HEK293 (cell line): ENCODE results near the gene KATNA1.

Experiments
- CTCF ChIA-PET: fragments of 350-600 bp; formaldehyde crosslinking; extraction: SDS; loops from one replicate; lab custom pipeline; 2021; ENCODE audit warnings: antibody characterized with exemption; lab: Yijun Ruan, JAX
- POLR2A ChIA-PET: fragments of 300-600 bp; formaldehyde crosslinking; extraction: SDS; loops from one replicate; lab custom pipeline; 2020; ENCODE audit warnings: antibody characterized with exemption, inconsistent platforms; lab: Yijun Ruan, JAX
- H3K27ac ChIP-seq: fragments of 200-500 bp; sonication (Bioruptor generic); 2 replicates; pipeline ENCODE4 v1.5.1; 2014; ENCODE audit warnings: low read depth, low read length, control low read depth, inconsistent platforms; ENCODE audit errors: extremely low read depth
- H3K36me3 ChIP-seq, 2 experiments: fragments of 200-500 bp in 1 of 2; sonication (Bioruptor generic) in 1 of 2; 1 replicate in 1 of 2; 2 replicates in 1 of 2; pipeline ENCODE4 v1.5.1; 2014 to 2017; ENCODE audit warnings: inconsistent platforms in 2 of 2, low read length in 2 of 2; ENCODE audit not compliant: control insufficient read depth in 2 of 2, insufficient read depth in 1 of 2
- H3K4me1 ChIP-seq: fragments of 200-500 bp; sonication (Bioruptor generic); 2 replicates; pipeline ENCODE4 v1.5.1; 2014; ENCODE audit warnings: mild to moderate bottlenecking, low read length, inconsistent platforms; ENCODE audit not compliant: control insufficient read depth, insufficient read depth
- H3K4me3 ChIP-seq: 2 replicates; pipeline ENCODE4 v1.5.1; 2011; ENCODE audit warnings: low read depth, mild to moderate bottlenecking, control low read depth, low read length, moderate library complexity
- H3K9me3 ChIP-seq: fragments of 200-500 bp; sonication (Bioruptor generic); 2 replicates; pipeline ENCODE4 v1.5.1; 2014; ENCODE audit warnings: low read depth, low read length, inconsistent platforms; ENCODE audit not compliant: control insufficient read depth, insufficient read depth
- GLI2 ChIP-seq: fragments of 450-650 bp; formaldehyde crosslinking; IDR thresholded peaks from 2 replicates; pipeline ENCODE4; 2017; ENCODE audit warnings: missing biosample characterization, missing genetic modification characterization, low read depth, borderline replicate concordance
- HOXC10 ChIP-seq: sonication (generic); formaldehyde crosslinking; IDR thresholded peaks from 2 replicates; pipeline ENCODE4 v1.8.1; 2023; ENCODE audit warnings: mild to moderate bottlenecking, missing genetic modification reagents
- HOXD13 ChIP-seq: sonication (generic); formaldehyde crosslinking; IDR thresholded peaks from 2 replicates; pipeline ENCODE4 v1.8.0; 2022; ENCODE audit warnings: missing genetic modification reagents, borderline replicate concordance
- KLF9 ChIP-seq: fragments of 450-650 bp; formaldehyde crosslinking; IDR thresholded peaks from 2 replicates; pipeline ENCODE4 v1.5.1; 2016; ENCODE audit warnings: missing biosample characterization, missing genetic modification characterization, low read depth
- MEIS1 ChIP-seq: sonication (generic); formaldehyde crosslinking; IDR thresholded peaks from 2 replicates; pipeline ENCODE4 v1.8.1; 2022; ENCODE audit warnings: missing genetic modification reagents, mild to moderate bottlenecking, borderline replicate concordance
- PRDM2 ChIP-seq: fragments of 450-650 bp; formaldehyde crosslinking; IDR thresholded peaks from 2 replicates; pipeline ENCODE4 v1.5.1; 2016; ENCODE audit warnings: missing biosample characterization, missing genetic modification characterization, borderline replicate concordance
- SP2 ChIP-seq: fragments of 450-650 bp; formaldehyde crosslinking; IDR thresholded peaks from 2 replicates; pipeline ENCODE4 v1.5.1; 2016; ENCODE audit warnings: missing biosample characterization, missing genetic modification characterization
- TRIM28 ChIP-seq: IDR thresholded peaks from 2 replicates; pipeline ENCODE4 v1.6.1; 2011; ENCODE audit warnings: low read length, control low read depth, borderline replicate concordance
- ZBTB1 ChIP-seq: fragments of 450-650 bp; formaldehyde crosslinking; IDR thresholded peaks from 2 replicates; pipeline ENCODE4 v1.5.1; 2016; ENCODE audit warnings: missing biosample characterization, missing genetic modification characterization
- ZFP41 ChIP-seq: fragments of 450-650 bp; formaldehyde crosslinking; IDR thresholded peaks from 2 replicates; pipeline ENCODE4 v1.5.1; 2016; ENCODE audit warnings: missing biosample characterization, missing genetic modification characterization, borderline replicate concordance
- ZNF140 ChIP-seq: fragments of 450-650 bp; formaldehyde crosslinking; IDR thresholded peaks from 2 replicates; pipeline ENCODE4 v1.5.1; 2016; ENCODE audit warnings: missing biosample characterization, missing genetic modification characterization
- ZNF174 ChIP-seq: fragments of 450-650 bp; formaldehyde crosslinking; IDR thresholded peaks from 2 replicates; pipeline ENCODE4 v1.5.0; 2017; ENCODE audit warnings: missing biosample characterization, mild to moderate bottlenecking, missing genetic modification characterization
- ZNF19 ChIP-seq: fragments of 450-650 bp; formaldehyde crosslinking; IDR thresholded peaks from 2 replicates; pipeline ENCODE4; 2016; ENCODE audit warnings: missing biosample characterization, missing genetic modification characterization, low read depth
- ZNF221 ChIP-seq: fragments of 450-650 bp; formaldehyde crosslinking; IDR thresholded peaks from 2 replicates; pipeline ENCODE4 v1.5.1; 2017; ENCODE audit warnings: missing biosample characterization, missing genetic modification characterization, borderline replicate concordance
- ZNF223 ChIP-seq: fragments of 450-650 bp; formaldehyde crosslinking; IDR thresholded peaks from 2 replicates; pipeline ENCODE4 v1.5.1; 2016; ENCODE audit warnings: missing biosample characterization, missing genetic modification characterization
- ZNF311 ChIP-seq: fragments of 450-650 bp; formaldehyde crosslinking; IDR thresholded peaks from 2 replicates; pipeline ENCODE4 v1.5.1; 2017; ENCODE audit warnings: missing biosample characterization, missing genetic modification characterization, borderline replicate concordance
- ZNF398 ChIP-seq: fragments of 450-650 bp; formaldehyde crosslinking; IDR thresholded peaks from 2 replicates; pipeline ENCODE4 v1.5.1; 2017; ENCODE audit warnings: missing biosample characterization, missing genetic modification characterization
- ZNF501 ChIP-seq: fragments of 450-650 bp; formaldehyde crosslinking; IDR thresholded peaks from 2 replicates; pipeline ENCODE4 v1.5.1; 2016; ENCODE audit warnings: missing biosample characterization, missing genetic modification characterization
- ZNF548 ChIP-seq: fragments of 450-650 bp; formaldehyde crosslinking; IDR thresholded peaks from 2 replicates; pipeline ENCODE4 v1.5.1; 2016; ENCODE audit warnings: missing biosample characterization, missing genetic modification characterization
- ZNF600 ChIP-seq: fragments of 450-650 bp; formaldehyde crosslinking; IDR thresholded peaks from 2 replicates; pipeline ENCODE4 v1.5.1; 2016; ENCODE audit warnings: missing biosample characterization, missing genetic modification characterization
- ZNF626 ChIP-seq: fragments of 450-650 bp; sonication (Bioruptor Pico); formaldehyde crosslinking; IDR thresholded peaks from 2 replicates; pipeline ENCODE4 v1.5.1; 2018; ENCODE audit warnings: missing biosample characterization, missing genetic modification characterization, inconsistent platforms
- ZNF654 ChIP-seq: fragments of 450-650 bp; formaldehyde crosslinking; IDR thresholded peaks from 2 replicates; pipeline ENCODE4 v1.5.1; 2016; ENCODE audit warnings: low read depth, missing biosample characterization, missing genetic modification characterization
- TF ChIP-seq, protein P1 (sequence below): fragments of 450-650 bp; formaldehyde crosslinking; IDR thresholded peaks from 2 replicates; pipeline ENCODE4 v1.5.1; 2016; ENCODE audit warnings: missing biosample characterization, missing genetic modification characterization
- TF ChIP-seq, protein P2 (sequence below): fragments of 450-650 bp; formaldehyde crosslinking; IDR thresholded peaks from 2 replicates; pipeline ENCODE4 v1.5.1; 2016; ENCODE audit warnings: missing biosample characterization, missing genetic modification characterization

The KATNA1 gene

GRCh38 chr6:149694921-149695320 lies 46.4 kb upstream of the KATNA1 start:
- Histone ChIP-seq H3K27ac (no peak overlapping the region), H3K4me3 (no peak overlapping the region), H3K36me3 (peaks cover 58 to 68% of the 10 kb centered on the region in 2 experiments), H3K4me1 (no peaks in the 10 kb centered on the region), H3K9me3 (no peaks in the 10 kb centered on the region)
- TF ChIP-seq ZNF223 (tag by site-specific recombination) = no peak
- TF ChIP-seq ZNF654 (tag by site-specific recombination) = no peak
- TF ChIP-seq ZBTB1 (tag by site-specific recombination) = no peak
- no peak for TF ChIP-seq ZNF140 (tag by site-specific recombination)
- no peak for TF ChIP-seq ZNF398 (tag by site-specific recombination)
- no peak for TF ChIP-seq ZNF174 (tag by site-specific recombination)
- TF ChIP-seq, protein P1, sequence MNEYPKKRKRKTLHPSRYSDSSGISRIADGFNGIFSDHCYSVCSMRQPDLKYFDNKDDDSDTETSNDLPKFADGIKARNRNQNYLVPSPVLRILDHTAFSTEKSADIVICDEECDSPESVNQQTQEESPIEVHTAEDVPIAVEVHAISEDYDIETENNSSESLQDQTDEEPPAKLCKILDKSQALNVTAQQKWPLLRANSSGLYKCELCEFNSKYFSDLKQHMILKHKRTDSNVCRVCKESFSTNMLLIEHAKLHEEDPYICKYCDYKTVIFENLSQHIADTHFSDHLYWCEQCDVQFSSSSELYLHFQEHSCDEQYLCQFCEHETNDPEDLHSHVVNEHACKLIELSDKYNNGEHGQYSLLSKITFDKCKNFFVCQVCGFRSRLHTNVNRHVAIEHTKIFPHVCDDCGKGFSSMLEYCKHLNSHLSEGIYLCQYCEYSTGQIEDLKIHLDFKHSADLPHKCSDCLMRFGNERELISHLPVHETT = no peak
- TF ChIP-seq GLI2 = no peak
- TF ChIP-seq HOXD13 = no peak
- no peak for TF ChIP-seq HOXC10 (CRISPR knock-in tag)
- no peak for TF ChIP-seq ZNF501 (tag by site-specific recombination)
- TF ChIP-seq ZNF221 = no peak
- TF ChIP-seq ZFP41 (tag by site-specific recombination) = no peak
- no peak for TF ChIP-seq ZNF548 (tag by site-specific recombination)
- no peak for TF ChIP-seq ZNF626 (tag by site-specific recombination)
- CTCF ChIA-PET = interaction anchor here (0.6 to 0.7 kb wide), 2 partner anchors 613 to 618 kb away, joined by 3 to 4 read pairs; no protein-coding TSS in a partner anchor
- POLR2A ChIA-PET = no interaction called here

DNA sequence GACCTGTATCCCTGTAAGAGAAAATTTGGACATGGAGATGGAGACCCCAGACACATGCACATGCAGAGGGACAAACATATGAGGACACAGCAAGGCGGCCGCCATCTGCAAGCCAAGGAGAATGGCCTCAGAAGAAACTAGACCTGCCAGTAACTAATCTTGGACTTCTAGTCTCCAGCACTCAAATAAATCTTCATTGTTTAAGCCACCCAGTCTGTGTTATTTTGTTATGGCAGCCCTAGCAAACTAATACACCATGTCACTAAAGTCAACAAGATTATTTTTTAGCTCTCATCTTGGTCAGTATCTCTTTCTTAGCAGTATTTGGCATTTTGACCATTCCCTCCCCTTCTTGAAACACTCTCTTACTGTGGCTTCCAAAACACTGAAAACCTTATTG lies 42.7 kb upstream of the KATNA1 start:
- Histone ChIP-seq H3K4me3 (no peak overlapping the region), H3K9me3 (no peaks in the 10 kb centered on the region), H3K27ac (no peak overlapping the region), H3K36me3 (peaks cover 48 to 62% of the 10 kb centered on the region in 2 experiments), H3K4me1 (no peaks in the 10 kb centered on the region)
- CTCF ChIA-PET = interaction anchor here (0.6 kb wide), 1 partner anchor 36 kb away, joined by 3 read pairs; no protein-coding TSS in a partner anchor
- POLR2A ChIA-PET = interaction anchor here (0.5 kb wide), 1 partner anchor 18 kb away, joined by 3 read pairs; no protein-coding TSS in a partner anchor
- TF ChIP-seq ZNF311 (tag by site-specific recombination) (no peak), PRDM2 (no peak), ZNF19 (tag by site-specific recombination) (no peak), MEIS1 (CRISPR knock-in tag) (no peak), ZNF626 (tag by site-specific recombination) (no peak), SP2 (tag by site-specific recombination) (no peak), KLF9 (tag by site-specific recombination) (no peak), TRIM28 (no peak), ZNF600 (tag by site-specific recombination) (no peak)
- TF ChIP-seq, protein P2, sequence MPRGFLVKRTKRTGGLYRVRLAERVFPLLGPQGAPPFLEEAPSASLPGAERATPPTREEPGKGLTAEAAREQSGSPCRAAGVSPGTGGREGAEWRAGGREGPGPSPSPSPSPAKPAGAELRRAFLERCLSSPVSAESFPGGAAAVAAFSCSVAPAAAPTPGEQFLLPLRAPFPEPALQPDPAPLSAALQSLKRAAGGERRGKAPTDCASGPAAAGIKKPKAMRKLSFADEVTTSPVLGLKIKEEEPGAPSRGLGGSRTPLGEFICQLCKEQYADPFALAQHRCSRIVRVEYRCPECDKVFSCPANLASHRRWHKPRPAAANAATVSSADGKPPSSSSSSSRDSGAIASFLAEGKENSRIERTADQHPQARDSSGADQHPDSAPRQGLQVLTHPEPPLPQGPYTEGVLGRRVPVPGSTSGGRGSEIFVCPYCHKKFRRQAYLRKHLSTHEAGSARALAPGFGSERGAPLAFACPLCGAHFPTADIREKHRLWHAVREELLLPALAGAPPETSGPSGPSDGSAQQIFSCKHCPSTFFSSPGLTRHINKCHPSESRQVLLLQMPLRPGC = no peak
- TF ChIP-seq, protein P1 = no peak
